SW480 (cell line): ENCODE measurements around the gene NAP1L4.

ENCODE experiments used
- DNase-seq: peaks from one replicate; pipeline ENCODE4 v3.0.0-alpha.2; 2016; ENCODE audit warnings: low spot score

The NAP1L4 gene

DNA sequence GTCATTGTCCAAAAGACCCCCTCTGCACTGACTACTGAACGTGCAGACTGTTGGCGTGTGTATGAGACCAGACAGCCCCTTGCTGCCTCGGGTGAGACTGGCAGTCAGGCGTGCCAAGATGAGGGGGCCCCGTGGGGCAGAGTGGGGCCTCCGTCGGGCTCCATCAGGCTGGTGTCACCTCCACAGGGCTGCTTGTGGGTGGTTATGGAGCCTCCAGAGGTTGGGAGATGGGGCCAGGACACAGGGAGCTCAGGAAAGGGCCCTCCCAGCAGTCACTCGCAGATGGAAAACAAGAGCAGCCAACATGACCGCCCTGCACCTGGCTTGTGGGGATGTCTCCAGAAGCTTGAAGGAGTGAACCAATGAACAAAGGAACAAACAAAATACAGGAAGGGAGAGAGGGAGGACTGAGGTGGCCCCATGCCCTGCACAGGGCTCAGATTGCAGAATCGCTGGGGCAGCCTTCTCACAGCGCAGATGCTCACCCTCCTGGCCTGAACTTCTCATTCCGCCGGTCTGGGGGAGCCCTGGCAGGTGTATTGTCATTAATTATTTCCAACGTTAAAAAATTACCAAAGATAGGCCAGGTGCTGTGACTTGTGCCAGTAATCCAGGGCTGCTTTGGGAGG lies 57.4 kb downstream of the NAP1L4 start:
- no peak for DNase-seq

DNA sequence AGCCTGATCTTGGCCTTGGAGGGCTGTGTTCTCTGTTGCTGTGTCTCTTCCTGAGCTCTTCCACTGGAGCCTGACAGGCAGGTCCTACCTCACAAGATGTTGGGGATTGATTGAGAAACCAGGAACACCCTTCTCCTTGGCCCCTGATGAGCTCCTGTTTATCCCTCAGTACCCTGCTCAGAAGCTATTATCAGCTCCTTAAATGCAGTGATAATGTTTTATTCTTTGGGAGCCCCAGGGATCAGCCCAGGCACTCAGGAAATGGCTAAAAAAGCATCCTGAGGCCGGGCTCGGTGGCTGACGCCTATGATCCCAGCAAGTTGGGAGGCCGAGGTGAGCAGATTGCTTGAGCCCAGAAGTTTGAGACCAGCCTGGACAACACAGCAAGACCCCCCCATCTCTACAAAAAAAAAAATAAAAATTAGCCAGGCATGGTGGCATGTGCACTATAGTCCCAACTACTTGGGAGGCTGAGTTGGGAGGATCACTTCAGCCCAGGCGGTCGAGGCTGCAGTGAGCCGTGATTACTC lies 58.0 kb downstream of the NAP1L4 start:
- no peak for DNase-seq

DNA sequence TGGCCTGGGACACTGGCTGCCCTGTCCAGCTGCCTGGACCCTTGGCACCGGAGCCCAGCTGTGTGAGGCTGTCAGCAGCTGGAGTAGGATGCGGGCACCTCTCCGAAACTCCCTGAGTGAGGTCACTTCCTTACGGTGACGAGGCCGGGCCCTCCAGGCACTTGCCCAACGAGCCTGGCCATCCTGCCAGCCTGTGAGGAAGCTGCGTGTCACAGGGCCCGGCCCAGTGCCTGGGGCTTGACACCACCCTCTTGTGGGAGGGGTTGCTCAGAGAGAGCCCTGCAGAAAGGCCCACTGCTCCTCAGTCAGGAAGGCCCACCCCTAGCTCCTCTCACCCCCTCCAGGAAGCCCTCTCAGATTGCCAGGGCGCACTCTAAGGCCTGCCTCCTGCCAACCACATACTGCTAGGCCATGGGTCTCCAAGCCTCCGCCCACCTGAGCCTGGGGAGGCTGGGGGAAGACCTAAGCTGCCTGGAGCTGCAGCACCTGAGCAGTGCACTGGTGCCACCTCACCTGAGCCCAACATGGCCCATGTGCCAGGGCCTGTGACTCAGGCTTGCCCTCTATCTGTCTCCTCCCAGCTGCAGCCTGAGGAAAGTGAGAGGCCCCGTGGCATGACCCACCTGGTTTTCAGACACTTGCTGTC lies 58.6 kb downstream of the NAP1L4 start:
- peak; percentile 54 for DNase-seq

DNA sequence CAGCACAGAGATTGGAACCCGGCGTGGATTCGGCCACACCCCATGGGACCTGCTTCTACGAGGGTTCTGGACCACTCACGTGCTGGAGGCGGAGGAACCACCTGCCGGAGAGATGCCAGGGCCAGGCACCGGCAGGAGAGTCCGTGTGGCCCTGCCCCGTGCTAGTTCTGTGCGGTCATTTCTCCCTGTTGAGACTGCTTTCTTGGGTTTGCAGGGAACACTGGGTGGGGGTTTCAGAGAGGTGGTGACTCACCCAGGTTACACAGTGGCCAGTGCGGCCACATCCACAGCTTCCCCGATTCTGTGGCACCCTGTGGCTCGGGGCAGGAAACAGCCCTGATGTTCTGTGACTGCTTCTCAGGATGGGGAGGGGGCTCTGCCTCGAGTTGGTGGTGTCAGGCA lies 59.3 kb downstream of the NAP1L4 start:
- no peak for DNase-seq

DNA sequence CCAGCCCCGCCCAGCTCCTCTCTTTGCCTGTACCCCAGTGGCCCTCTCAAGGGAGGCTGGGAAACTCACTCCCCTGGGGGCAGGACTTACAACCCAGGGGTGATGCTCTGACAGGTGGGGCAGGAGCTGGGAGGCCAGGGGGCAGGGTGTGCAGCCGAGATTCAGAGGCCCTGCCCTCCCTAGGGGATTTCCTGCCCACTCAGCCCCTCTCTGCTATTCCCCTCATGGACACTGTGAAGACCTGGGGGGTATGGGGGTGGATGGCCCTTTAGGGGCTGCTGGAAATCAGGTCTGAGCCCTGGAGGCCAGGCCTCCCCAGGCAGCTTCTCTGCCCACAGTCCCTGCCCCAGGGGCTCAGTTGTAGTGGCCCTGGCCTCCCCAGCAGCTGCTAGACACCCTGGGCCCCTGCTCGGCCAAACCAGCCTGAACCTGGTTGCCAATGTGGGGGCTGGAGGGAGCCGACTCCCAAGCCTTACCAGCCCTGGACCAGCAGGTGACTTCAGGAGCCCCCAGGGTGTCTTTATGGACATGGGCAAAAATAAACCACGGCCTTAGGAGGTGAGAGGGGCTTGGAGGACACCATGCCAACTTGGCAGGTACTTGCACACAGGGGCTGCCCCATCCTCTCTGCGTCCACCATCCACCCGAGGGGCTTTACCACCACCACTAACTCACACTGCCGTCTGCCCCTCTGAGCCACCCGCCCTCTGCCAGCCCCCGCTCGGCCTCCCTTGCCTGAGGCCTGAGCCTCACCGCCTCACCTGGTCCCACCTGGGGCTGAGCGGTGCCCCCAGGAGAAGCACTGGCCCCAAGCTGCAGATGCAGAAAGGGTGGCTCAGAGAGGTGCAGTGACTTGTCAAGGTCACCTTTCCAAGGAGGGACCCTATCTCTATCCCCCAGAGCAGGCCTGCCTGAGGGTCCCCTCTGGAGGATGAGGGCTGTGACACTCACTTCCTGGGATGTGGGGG lies 60.1 kb downstream of the NAP1L4 start:
- DNase-seq, result no peak

DNA sequence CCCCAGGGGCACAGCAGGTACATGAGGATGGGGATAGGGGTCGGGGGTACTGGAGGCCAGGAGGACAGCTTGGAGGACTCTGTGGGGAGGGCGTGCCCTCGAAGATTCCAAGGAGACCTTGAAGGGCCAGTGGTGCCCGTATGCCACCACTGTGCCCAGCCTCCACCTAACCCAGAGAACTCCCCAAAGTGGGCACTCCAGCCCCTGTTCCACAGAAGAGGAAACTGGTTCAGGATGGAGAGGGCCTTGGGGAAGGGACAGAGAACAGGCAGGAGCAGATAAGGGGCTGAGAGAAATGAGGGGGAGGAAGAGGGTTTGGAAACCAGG lies 60.7 kb downstream of the NAP1L4 start:
- DNase-seq, result no peak

DNA sequence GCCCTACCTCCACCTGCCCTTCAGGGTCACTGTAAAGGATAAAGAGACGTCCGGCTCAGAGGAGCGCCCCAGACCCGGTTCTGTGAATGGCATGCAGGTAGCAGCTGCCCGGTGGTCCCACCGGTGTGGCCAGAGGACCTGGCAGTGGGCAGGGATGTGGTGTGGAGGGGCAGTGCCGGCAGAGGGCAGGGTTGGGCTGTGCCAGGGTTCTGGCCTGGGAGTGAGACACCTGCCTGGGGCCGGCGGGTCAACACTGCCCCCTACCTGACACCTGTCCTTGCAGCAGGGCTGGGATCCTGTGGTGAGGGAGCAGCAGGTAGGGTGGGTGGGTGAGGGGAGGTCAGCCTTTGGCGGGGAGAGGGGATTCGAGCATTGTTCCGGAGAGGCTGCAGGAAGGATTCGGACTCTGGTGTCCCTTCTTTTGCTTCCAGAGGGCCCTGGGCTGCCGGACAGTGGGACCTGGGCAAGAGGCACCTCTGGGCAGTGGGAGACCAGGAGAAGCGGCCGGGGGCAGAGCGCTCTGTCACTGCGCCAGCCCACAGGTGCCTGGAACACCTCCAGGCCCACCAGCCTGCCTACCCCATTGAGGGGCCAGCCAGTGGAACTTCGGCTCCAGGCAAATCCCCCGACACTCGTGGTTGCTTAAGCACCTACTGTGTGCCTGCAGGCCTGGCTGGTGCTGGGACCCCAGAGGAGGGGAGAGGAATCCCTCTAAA lies 61.3 kb downstream of the NAP1L4 start:
- DNase-seq, result peak; percentile 88

DNA sequence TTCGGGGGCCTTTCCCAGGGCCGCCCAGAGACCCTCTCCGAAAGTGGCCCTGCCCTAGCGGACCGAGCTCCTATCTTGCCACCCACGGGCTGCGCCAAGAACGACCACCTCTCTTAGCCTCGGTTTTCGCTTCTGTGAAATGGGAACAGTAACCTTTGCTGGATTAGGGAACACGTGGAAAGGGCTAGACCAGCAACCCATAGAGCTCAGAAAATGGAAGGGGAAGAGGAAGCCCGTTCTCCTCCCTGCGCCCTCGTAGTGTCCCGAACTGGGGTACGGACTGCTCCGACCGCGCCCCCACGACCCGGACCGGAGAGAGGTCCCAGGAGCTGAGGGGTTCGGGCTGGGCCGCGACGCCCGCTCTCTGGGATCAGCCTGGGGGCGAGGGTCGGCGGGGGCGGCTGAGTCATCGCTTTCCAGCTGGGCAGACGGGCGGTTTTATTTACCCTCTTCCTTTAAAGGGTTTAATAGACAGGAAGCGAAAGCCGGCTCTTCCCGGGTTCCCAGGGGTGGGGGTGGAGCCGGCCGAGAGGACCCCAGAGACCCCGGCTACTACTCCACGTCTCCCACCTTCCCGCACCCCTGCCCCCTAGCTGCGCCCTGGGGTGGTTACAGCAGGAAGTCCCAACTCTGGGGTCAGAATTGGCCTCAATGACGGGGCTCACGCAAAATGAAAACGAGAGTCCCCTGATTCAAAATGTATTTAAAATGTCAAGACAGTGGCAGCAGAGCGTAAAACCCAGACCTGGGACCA lies 62.0 kb downstream of the NAP1L4 start:
- peak; percentile 81 for DNase-seq

DNA sequence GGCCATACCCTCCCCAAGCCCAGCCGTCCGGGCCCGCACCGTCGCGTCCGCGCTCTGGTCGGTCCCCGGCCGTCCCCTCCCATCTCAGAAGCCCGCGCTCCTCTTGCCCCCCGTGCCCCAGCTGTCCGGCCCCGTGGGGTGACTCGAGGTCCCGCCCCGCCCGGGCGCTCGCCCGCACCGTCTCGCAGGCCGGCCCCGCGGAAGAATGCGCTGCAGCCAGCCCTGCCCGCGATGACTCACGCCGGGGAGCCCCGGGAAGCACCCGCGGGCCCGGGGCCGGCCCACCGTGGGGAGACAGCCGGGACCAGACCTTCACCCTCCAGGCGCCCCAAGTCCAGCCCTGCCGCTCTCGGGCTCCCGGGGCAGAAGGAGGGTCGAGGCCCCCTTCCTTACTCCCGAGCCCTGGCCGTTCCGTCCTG lies 62.6 kb downstream of the NAP1L4 start:
- DNase-seq, result peak; percentile 83

DNA sequence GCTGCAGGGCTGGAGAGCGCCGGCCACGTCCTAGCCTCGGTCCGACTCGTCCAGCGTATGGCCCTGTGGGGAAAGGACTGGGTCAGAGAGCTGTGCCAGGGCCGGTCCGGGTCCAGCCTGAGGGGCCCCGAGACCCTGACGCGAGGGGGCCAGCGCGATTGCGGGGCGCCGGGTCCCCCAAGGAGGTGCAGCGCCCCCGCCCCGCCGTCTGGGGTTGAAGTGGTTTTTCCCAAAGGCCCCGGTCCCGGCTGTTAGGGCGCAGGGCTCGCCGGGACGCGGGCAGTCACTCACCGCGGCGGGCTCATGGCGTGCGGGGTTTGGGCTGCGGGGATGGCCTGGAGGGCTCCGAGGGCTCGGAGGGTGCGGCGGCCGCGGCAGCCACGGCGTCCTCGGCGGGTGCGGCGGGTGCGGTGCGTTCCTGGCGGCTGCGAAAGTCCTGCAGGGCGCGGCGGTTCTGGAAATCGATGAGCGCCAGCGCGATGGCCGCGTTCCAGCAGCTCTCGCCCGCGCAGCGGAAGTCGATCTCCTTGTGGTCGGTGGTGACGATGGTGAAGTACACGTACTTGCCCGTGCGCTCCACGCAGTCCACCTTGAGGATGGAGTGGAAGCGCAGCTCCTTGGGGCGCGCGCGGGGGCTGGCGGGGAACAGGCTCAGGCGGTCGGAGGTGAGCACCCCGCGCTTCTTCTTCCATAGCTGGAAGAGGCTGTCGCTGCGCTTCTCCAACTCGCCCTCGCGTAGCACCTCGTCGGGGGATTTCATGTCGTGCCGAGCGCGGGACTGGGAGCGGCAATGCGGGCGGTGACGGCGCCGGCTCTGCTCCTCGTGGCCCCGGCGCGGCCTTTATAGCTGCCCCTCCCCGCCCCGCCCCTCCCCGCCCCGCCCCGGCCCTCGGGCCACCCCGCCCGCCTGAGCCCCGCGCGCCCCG lies 63.3 kb downstream of the NAP1L4 start, which contains the start of gene PHLDA2:
Gene PHLDA2, minus strand, starts transcription at position 816 of the 926 bp plus-strand sequence. Its CDS starts 56 bp downstream, at position 760.
- DNase-seq, result peak; percentile 69

DNA sequence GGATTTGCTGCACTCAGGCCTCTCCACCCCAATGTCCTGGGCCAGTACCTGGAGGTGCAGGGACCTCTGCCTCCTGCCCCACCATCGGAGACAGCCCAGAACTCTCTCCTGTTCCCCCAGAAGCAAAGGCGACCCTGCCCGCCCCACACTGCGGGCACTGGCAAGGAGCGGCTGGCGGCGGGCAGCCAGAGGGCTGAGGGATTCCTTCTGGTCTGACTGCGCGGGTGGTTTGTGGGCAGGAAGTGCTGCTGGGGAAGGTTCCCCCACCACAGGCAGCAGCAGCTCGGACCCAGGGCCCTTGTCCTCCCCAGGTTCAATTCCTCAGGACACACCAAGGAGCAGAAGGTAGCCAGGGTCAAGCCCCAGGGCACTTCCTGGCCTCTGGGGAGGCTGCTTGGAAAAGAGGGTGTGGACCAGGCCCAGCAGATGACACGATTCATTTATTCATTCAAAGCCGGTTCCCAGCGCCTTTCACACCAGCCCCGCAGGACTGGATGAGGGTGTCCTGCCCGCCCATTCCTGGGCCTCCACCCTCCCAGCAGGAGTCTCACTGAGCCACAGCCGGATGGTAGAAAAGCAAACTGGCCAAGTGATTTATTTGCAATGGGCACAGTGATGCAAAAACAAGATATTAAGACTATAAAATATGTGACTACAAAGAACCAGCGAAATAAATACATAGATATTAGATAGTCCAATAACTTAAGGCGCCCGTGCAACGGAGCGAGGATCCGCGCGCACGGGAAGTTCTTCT lies 64.1 kb downstream of the NAP1L4 start:
- DNase-seq, result peak; percentile 38

DNA sequence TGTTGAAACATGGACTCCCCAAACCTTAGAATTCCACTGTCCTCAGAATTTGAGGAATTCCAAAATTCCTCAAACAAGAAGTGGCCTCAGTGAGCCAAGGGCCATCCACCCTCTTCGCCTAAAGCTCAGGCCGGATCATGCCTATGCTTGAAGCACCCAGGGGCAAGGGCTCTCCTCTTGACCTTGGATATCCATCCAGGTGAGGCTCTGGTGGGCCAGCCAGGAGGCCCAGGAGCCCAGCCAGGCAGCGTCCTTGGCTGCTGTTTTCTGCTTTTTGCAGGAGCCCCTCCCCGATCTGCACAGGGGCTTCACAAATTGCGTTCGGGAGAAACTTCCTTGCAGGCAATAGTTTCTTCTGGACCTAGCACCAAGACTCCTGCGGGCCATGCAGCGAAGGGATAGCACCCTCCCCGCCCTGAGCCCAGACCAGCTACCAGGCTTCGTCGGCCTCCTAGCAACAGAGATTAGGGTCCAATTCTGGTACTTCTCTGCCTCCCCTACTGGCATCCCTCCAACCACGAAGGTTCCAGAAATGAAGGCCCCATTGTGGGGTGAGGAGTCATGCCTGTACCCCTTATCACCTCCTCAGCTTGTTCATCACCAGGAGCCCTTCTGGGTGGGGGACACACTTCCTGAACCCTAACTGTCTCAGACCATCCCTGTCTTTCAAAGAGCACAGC lies 64.9 kb downstream of the NAP1L4 start:
- no peak for DNase-seq

DNA sequence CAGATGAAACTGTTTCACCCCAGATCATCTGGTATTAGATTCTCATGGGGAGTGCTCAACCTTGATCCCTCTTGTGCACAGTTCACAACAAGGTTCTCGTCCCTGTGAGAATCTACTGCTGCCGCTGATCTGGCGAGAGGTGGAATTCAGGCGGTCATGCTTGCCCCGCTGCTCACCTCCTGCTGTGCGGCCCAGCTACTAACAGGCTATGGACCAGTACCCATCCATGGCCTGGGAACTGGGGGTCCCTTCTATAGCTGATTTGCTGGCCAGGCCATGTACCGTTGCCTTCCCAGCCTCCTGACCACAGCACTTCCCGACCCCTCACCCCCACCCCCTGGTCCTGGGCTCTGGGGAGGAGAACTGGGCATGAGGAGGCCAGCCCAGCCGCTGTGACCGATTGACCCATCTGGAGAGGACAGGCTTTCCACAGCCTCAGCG lies 65.5 kb downstream of the NAP1L4 start:
- DNase-seq, result no peak

DNA sequence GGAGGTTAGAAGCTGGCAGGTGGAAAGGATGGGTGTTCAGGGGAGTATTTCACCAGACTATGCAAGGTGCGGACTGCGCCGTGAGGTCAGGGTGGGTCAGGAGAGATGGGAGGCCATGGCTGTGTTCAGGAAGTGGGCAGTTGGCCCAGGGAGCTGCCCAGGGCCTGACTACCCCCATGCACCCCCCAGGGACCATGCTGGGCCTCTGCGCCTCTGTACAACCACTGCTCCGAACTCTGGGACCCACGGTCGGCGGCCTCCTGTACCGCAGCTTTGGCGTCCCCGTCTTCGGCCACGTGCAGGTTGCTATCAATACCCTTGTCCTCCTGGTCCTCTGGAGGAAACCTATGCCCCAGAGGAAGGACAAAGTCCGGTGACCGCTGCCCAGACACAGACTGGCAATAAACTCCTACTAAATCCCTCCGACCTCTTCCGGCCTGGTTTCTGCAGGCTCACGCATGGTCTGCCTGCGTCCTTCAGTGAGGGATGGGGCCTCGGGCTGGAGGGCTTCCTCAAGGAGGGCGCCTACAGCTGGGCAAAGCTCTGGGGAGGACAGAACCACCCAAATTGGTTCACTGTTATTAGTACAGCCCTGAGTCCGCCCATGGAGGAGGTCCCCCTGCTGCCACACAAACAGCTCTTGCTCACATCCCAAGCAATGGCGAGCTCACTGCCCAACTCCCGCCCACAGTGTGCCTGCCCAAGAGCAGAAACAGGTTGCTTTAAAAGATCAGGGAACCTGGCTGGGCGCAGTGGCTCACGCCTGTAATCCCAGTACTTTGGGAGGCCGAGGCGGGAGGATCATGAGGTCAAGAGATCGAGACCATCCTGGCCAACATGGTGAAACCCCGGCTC lies 67.1 kb downstream of the NAP1L4 start:
- DNase-seq, result no peak

DNA sequence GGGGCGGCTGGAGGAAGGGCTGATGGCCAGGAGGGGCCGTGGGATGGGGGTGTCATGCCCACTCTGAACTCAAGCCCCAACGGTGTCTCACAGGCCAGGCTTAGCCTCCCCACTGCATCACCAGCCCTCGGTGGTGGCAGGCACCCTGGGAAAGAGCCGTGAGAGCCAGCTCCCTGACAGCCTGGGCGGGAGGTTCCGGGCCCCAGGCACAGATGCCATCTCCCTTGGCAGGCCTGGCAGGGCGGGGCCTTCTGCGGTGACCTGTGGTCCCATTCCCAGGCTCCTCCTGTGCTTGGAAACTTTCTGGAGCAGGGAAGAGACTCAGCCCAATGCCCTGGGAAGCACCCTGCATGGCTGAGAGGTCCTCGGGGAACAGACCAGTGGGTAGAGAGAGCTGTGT lies 67.7 kb downstream of the NAP1L4 start:
- DNase-seq, result peak; percentile 54

DNA sequence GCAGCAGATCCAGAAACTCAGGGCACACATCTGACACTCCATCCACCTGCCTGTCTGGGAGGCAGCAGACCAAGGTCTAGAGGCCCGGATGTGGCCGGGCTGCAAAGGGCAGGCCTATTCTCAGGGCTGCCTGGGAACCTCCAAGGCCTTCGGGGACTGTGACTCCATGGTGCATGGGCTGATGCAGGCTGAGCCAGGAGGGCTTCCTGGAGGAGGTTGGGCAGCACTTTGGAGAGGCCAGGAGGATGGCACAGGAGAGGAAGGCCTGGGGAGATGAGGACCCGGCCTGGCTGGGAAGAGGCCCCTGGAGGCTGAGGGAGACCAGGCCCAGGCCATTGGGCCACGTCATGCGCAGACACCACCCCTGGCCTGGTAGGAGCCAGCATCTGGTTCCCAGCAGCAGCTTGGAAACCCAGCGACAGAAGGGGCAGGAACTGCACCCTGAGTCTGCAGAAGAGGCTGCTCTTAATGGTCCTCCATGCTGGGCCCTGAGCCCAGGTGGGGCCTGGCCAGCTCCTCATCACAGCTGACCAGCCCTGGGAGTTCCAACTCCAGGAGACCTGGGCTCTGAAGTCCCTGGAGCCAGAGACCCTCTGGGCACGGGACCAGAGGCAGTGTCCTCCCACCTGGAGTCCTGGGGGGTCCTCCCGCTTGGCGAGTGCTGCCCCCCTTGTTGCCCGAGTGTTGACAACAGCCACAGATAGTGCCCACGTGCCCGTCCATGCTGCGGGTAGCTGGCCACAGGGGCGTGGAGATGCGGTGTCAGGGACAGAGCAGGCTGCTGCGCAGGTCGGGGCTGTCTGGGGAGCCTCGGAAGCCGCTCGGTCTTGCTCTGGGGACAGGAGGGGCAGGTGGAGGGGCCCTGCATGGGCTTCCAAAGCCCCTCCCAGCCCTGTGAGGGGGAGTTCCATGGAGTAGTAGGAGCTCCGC lies 68.4 kb downstream of the NAP1L4 start:
- DNase-seq, result no peak

DNA sequence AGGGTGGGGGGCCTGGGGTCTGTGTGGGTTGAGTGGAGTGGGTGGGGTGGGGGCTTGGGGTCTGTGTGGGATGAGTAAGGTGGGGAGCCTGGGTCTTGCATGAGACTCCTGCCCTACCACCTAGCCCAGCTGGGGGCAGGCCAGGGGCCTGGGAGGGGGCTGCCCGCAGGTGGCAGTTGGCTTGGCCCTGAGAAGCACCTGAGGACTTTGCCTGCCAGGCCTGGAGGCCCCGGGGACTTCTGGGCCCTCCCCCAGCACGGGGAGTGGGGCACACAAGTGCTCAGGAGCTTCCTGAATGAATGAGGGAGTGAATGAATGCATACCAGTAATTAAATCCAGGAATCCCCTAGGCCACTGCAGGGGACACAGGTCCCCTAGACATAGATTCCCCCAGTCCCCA lies 69.5 kb downstream of the NAP1L4 start:
- DNase-seq, result no peak
